Activated CD4-positive, alpha-beta T cell treated with anti-CD3 and anti-CD28 coated beads, Interleukin-2, amount 50 U/mL, for 48 hours (primary cell): ENCODE data around the gene SYTL5.

Experiments used
- DNase-seq, 2 experiments: peaks; one replicate each; pipeline ENCODE4 v3.0.0-alpha.2; 2020

SYTL5 gene

DNA sequence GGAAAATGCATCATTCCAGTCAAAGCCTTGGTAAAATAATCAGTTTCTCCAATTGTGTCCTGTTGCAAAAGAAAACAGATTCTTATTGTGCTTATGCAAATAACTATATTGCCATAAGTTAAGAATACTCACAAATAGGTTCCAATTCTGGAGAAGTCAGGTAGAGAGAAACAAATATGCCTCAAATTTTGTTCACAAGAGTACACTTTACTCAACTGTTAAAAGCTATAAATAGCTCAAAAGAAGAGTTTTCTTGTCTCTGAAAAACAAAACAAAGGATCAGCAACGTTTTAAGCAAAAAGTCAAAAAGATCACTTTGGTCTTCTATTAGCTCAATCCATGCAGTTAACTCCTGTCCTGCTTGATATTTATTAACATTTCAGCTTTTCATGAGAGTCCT is 21.9 kb downstream of the SYTL5 start:
- no peak for DNase-seq

DNA sequence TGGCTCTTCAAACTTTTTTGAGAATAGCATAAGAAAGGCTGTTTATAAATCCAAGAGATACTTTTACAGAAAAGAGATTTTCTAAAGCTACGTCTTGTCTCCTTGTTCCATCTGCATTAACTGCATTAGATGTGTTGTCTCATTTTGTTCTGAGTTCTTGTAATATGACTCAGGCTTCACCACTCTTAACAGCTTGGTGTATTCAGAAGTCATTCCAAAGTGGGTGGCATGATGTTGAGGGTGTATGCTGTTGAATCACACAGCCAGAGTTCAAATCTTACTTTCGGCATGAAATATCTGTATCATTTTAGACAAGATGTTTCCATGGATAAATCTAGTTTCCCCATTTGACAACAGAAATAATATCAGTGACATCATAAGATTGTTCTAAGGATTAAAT is 30.1 kb downstream of the SYTL5 start:
- DNase-seq = no peak

DNA sequence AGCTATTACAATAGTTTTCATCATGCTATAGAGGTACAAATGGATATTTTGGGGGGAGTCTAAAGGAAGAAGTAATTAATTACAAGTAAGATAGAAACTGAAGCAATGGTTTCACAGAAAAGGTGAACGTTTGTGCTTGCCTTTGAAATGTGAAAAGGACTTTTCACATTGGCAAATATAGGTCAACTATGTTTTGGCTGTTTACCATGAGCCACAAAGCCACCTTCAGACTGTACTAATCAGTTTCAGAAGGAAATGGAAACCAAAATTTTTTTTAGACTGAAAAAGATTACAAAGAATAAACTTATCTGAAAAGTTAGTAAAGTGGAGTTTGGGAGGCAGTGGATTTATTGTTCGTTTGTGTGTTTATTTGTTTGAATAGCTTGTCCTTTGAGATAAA is 32.1 kb downstream of the SYTL5 start:
- no peak for DNase-seq

DNA sequence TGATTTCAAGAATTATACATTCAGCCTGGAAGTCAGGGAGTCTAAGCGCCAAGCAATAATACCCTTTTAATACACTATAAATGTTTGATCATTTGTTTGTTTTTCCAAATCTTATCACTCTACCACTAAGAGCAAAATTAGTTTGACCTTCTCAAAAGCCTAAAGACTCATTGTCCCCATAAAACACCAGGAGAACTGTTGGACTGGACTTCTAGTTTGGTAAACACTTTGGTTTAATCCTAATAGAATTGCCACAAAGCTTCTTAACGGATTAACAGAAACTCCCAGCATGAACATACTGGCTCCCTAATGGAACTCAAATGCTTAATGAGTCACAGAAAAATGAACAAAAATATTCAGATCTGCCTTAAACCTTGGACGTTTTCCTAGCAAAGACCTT is 34.9 kb downstream of the SYTL5 start:
- DNase-seq = no peak

DNA sequence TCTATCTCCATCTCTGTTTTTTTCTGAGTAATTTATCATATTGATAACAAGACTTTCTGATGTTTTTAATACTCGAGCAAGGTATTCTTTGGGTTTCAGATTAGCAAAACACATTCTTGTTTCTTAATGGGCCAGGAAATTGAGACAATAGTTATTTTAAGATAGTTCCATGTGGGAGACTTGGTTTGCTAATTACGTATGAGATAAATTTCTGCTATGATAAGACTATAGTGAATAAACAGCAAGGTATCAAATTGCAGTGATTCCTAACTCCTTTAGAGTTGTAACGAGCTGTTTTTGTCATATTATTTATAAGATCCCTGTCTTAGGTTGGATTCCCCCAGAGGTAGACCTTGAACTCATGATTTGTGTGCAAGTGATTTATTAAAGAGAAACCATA is 38.3 kb downstream of the SYTL5 start:
- no peak for DNase-seq

DNA sequence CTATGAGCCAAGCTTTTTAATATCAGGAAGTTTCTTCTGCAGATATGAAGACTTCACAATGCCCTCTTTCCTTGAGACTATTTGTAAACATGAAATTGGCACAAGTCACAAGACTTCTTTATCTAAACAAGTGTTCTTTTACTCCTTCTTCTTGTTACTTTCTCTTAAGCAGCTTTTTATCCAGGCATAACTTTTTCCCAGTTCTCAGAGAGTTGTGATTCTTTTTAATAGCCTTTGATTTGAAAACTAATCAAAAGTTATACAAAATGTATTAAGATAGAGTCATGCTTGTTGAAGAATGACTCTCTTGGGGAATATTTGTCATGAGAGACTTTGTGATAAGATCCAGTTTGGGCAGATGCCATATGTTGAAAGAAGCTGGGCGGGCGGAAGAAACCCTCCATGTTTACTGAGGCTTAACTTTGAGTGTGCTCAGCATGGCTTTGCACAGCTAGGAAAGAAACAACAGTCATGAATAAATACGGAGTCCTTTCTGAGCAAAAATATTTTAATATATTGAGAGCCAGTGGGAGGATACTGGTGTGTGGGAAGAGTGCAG is 39.3 kb downstream of the SYTL5 start:
- no peak for DNase-seq

DNA sequence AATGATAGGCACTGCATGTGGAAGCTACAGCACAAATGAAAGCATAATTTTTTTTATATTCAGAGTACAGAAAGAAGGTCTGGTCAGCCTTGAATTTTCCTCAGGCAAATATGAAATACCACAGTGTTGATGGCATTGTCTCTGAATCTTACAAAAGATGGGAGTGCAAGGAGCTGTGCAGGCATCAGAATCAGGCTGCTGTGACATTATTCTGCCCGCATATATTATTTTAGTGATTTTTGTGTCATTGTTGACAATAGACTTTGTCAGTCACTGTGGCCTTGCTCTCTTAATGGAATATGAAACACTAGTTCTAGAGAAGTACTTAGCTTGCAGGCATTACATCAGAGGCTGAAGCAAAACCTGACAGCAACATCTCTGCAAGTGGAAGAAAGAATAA is 42.5 kb downstream of the SYTL5 start:
- DNase-seq = no peak

DNA sequence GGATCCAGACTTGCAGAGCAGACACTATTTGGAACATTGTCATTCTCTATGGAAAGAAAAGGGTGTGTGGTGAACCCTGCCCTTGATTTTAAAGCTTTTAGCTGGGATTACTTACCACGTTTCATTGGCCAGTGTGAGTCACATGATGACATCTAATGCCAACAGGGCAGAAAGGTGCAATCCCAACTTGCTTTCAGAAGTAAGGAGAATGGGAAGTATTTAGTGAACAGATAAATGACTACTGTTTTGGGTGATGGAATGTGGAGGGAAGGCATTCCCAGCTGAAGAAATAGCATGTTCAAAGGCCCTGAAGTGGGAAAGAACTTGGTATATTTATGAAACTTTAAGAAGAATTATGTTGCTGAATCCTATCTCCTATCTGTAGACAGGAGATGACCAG is 44.5 kb downstream of the SYTL5 start:
- no peak for DNase-seq

DNA sequence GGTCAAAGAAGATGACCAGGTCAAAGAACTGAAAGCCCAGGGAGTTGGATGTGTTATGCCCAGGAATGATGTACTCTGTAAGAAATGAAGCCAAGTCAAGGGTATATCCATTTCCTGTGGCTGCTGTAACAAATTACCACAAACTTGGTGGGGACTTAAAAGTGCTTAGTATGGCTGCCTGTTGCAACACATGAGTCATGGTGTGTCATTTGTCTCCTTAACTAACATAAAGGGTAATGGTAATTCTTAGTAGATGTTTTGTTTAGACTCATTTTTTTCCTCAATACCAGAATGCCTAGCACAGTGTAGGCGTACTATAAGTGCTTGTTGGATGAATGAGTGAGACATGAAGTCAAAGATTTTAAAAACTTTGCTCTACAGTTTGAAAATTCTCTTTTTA is 45.7 kb downstream of the SYTL5 start:
- no peak for DNase-seq

DNA sequence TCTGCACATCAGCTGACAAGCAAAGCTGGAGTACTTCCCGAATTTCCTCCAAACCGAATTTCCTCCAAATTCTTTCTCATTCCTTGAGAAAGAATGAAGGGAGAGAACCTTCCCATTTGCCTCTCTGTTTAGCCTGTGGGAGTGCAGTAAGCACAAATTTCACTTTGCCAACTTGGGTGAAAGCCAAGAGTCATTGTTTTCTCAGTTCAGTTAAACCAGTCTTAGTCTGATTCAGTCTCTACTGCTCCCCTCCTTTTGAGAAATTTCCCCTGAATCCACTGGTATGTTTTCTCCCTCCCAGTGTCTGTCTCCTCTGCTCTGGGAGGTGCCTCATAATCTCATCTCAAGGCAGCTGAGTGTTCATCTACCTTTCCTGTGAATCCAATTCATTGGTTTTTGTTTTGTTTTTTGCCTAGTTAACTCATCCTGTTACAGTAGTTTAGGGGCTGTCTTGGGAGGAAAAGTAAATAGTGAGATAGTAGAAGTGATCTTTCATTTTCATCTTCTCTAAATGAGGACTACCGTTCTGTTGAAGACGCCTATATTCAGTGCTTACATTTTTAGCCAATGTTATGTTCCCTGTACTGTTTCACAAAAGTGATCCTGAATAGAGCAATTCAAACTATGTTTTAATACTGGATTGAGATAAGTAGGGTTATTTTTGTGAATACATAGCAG is 49.0 kb downstream of the SYTL5 start:
- DNase-seq = no peak

DNA sequence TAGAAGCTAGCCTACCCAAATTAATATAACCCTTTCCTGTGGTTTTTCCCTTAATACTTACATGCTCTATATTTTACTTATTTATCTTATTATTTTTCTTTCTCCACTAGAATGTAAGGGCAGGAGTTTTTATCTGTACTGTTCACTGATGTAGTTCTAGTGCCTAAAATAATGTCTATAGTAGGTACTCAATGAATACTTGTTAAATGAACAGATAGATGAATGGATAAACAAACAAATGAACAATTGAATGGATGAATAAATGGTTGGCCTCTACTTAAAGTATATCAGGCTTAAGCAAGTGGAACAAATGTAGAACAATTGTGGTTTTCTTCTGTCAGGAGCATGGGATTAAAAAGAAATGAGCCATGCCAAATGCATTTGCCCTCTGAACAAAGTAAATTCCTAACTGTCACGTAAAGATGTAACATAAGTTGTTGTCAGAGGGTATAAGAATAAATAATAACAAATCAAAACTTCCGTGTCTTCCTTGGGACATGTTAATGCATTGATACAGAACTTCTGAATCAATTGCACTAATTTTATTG is 54.1 kb downstream of the SYTL5 start:
- no peak for DNase-seq

DNA sequence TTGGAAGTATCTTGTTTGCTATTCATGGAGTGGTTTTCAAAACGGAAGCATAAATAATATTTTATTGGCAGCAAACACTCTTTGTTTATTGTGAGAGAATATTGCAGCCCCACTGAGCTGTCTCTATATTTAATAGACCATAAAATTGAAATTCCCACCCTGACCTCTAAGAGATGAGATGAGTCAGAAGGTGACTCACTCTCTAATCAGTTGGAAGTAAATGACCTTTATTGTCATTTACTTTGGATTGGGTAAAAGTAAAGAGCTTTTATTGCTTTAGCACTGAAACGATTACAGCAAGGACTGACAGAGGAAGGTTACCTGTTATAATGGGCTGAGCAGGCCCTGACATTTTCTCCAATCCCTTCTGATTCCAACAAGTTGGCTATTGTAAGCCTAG is 55.0 kb downstream of the SYTL5 start:
- DNase-seq = no peak

DNA sequence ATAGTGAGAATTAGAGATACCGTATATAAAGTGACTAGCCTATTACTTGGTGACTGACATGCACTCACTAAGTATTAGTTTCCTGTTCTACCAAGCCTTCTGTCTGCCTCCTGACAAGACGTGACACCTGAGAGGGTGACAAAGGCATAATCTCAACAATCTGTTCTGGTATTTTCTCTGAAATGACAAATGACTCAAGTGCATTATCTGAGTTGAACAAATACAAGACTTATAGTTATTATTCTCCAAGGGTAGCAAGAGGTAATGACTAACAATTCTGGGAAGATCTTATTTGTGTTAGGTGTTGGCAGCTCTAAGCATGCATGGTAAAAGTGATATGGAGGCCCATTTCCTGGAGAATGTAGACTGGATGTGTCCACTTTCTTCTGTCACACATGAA is 60.6 kb downstream of the SYTL5 start:
- no peak for DNase-seq

DNA sequence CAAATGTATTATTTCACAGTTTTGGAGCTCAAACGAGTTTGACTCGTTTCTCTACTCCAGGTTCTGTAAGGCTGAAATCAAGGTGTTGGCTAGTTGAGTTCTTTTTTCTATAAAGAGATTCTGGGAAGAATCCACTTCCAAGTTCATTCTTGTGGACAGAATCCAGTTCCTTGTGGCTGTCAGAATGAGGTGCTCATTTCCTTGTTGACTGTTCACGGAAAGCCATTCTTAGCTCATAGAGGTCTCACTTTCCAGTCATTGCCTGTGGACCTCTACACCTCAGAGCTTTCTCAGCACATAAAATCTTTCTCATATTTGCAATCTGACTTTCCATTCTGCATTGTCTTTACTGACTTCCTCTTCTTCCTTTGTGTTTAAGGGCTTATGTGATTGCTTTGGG is 62.9 kb downstream of the SYTL5 start:
- DNase-seq = no peak

DNA sequence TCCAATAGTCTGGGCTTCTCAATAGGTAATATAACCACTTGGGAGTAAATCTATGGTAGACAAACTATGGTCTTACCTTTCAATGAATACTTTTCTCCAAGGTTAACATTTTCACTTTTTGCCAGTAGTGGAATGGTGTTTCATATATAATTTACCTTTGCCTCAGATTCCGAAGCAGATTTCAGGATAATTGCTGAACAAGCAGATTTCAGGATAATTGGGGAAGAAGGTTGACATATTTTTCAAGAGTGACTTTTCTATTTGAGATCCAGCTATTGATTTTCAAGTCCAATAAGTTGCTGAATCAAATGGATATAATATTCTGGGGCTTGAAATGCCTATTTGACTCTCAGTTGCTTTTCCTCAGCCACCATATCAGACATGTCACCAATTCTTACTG is 63.6 kb downstream of the SYTL5 start:
- no peak for DNase-seq

DNA sequence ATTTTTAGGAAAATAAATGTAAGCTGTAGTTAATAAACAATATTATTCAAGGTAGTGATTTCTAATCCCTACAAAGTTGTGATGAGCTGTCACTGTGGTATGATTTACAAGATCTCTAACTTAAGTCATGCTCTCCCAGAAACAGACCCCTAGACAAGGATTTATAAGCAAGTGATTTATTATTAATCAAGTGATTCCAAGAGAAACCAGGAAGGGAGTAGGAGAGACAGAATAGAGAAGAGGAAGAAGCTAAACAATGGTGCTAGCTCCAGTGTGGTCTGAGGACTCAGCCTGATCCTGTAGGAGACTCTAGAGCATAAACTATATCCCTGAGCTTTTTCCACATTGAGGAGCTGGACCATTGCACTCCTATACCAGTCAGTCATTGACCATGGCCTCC is 73.1 kb downstream of the SYTL5 start:
- no peak for DNase-seq

DNA sequence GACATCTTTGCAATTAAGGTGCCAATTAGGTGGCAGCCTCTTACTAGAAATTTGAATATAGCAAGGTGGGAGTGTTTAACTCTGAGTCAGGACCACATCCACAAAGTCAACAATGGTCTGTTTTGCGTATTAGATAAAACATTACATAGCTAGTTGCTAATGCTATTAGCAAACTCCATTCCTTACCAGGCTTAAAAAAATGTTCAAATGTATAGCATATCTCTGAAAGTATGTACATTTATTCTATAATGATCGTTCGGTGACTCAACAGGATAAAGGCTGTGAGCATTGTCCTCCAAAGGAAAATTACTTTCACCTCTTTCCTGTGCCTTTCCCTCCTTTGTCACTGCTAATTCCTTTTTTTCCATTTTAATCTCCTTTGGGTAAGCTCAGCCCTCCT is 74.5 kb downstream of the SYTL5 start:
- no peak for DNase-seq

DNA sequence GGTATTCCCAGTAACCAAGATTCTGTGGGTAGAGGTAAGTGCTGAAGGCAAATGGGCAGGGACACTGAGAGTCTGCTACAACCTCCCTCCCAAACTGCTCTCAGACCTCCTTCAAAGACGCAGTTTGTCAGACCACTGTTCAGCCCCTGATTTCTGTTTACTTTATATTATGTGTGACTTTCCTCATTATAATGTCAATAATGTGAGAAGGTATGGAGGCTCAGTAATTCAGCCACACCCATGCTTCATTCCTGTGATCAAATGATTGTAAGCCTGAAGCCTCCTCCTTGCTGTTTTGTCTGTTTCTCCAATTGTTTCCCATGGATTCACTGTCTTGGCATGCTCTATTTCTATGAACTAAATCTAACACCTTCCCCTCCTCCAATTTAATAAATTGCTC is 75.6 kb downstream of the SYTL5 start:
- DNase-seq = no peak

DNA sequence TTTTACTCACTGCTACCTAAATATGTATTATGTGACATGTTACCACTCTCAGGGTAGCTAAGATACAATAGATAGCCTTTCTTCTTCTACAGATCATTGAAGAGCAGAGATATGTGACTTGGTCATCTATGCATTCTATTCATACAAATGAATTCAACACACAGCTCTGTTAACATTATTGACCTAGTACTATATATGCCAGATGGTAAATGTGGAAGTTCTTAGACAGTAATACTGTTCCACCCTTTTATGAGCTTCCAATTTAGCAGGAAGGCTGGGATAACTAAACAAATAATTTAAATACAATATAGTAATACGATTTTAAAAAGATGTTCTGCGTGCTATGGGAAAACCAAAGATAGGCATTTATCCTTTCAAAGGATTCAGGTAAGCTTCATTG is 76.0 kb downstream of the SYTL5 start:
- no peak for DNase-seq

DNA sequence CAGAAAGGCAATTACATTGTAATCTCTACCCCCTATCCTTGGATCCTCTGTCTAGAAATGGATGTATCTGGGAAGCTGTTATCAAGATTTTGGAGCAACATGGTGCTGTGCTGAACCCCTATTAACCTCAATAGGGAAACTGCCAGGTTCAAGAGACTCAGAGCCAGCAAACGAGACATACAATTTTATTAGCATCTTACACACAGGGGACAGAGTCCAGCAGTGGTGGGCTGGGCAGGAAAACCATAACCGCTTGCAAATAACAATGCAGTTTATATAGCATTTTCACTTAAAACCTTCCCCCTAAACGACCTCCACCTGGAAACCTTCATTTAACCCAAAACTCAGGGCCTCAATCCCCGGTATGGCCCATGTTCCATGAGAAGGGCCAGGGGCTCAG is 79.5 kb downstream of the SYTL5 start:
- no peak for DNase-seq

DNA sequence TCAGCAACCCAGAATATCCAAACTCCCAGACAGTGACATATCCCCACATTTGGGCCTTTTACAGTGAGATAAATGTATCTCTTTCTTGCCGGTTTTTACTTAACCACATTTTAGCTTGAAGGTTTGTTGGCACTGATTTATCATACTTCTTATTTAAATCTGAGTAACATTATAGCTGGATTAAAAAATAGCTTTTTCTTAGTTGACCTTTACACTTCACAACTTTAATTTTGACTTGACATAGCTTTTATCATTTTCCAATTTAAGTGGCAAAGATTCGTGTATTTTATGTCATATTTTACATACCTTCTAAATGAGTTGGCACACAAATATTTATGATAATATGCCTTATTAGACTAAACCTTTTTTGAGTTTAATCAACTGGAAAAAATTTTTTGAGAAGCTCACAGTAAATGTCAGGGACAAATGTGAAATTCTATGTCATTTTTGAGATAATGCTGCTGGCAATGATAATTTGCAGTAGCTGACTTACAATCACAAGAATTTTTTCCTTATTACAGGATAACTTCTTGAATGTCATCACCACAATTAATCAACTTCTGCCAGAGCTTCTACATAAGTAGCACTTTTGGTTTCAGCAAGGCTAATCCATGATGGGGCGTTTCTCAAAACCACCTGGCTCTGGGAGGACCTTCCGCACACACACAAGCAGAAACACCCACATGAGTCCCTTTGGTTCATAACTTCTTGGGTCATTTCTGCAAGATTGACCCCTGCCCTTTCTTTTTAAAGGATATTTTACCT is 80.3 kb downstream of the SYTL5 start:
- DNase-seq = no peak

DNA sequence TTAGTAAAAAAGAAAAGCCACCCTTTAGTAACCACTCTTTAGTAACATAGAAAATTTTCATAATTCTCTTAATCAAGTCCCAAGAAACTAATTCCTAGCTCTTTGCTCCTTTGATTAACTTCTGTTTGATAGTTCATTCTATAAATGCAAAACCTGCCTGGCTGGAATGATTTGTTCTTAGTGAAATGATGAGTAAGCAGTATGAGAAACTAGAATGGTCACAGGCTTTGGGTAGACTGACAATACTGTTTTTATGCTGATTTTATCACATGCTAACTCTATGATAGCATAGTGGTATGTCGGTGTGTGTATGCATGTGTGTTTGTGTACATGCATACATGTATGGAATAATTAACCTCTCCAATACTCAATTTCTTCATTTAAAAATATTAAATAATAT is 81.2 kb downstream of the SYTL5 start:
- no peak for DNase-seq

DNA sequence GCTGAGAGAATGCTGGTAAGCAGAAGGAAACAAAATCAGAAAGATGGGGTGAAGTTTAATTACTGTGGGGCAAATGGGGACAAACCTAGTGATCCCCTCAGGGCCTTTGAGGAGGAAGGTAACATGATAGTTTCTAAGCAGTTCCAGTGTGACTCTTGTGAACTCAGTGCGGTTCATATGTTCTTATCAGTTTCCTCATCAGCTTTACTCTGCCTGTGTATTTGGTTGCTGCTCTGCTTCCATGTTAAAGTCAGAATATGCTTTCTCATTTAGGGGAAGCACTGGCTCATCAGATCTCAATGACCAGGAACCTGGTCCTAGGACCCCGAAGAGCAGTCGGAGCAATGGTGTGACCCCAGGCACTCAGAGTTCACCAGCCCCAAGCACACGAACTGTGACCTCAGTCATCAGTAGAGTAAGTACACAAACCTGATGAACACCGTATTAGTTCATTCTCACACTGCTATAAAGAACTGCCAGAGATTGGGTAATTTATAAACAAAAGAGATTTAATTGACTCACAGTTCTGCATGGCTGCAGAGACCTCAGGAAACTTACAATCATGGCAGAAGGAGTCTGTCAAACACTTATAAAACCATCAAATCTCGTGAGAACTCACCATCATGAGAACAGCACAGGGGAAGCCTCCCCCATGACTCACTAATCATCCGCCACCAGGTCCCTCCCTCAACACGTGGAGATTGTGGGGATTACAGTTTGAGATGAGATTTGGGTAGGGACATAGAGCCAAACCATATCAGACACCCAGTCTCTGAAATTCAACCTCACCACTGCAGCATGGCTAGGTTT is 83.0 kb downstream of the SYTL5 start:
- DNase-seq = no peak
